Right lobe of liver (tissue), 6 donors: Measurements from ENCODE around the gene GRAMD2A. TPM values are rescaled to one million over a fixed set of nuclear protein-coding genes. Genes with fewer than 3 reads are reported as not detected.
"Not testable (repeated sequence)": the region's sequence is repeated elsewhere in the genome, so short reads cannot be mapped to it uniquely, and the experiment has no call there.

Experiments used
- ATAC-seq, 4 donors: fragments of 200-7000 bp; cut with Tn5 transposase; one replicate each; pipeline ENCODE4 v1.9.1; 2020; ENCODE audit warnings: mild to moderate bottlenecking in 4 of 4, moderate library complexity in 4 of 4
- DNase-seq, 3 donors: peaks; one replicate each; pipeline ENCODE4 v3.0.0-alpha.2; 2020
- H3K27ac ChIP-seq, 3 donors: fragments of 200-600 bp; one replicate each; pipeline ENCODE4 v1.8.0; 2022
- H3K27me3 ChIP-seq, 2 donors: fragments of 200-600 bp; one replicate each; pipeline ENCODE4 v1.8.0; 2022
- H3K36me3 ChIP-seq, 4 donors: fragments of 200-600 bp; sonication (generic) in 1 of 4; one replicate each; pipeline versions ENCODE4 v1.5.1 to v1.8.0; 2017 to 2022; ENCODE audit warnings: control low read depth in 1 of 4
- H3K4me1 ChIP-seq, 4 donors: fragments of 200-600 bp; sonication (generic) in 1 of 4; one replicate each; pipeline versions ENCODE4 v1.5.1 to v1.8.0; 2017 to 2022; ENCODE audit warnings: control low read depth in 1 of 4
- H3K4me3 ChIP-seq, 3 donors: fragments of 200-600 bp; one replicate each; pipeline ENCODE4 v1.8.0; 2022
- H3K9me3 ChIP-seq, 4 donors: fragments of 200-600 bp; sonication (generic) in 1 of 4; one replicate each; pipeline versions ENCODE4 v1.5.1 to v1.8.0; 2017 to 2022; ENCODE audit warnings: control low read depth in 1 of 4
- CTCF ChIP-seq, 4 donors: fragments of 200-600 bp in 3 of 4; fragments of 450-650 bp in 1 of 4; IDR thresholded peaks; one replicate each; pipeline versions ENCODE4 v1.5.1 to v1.8.0; 2016 to 2022; ENCODE audit warnings: antibody characterized with exemption in 4 of 4, mild to moderate bottlenecking in 2 of 4
- POLR2A ChIP-seq: fragments of 450-650 bp; IDR thresholded peaks from one replicate; pipeline ENCODE4 v1.6.1; 2017; ENCODE audit warnings: antibody characterized with exemption, mild to moderate bottlenecking
- WGBS: methylation state at CpG from one replicate; pipeline ENCODE4 v1.1.6; 2018; ENCODE audit warnings: low coverage, low lambda C conversion rate; ENCODE audit not compliant: insufficient coverage; ENCODE audit errors: missing lambda C conversion rate; 5-methylcytosine and 5-hydroxymethylcytosine counted together
- intact Hi-C, 2 donors: fragments of 100-400 bp; cut with DNase I; formaldehyde crosslinking; loops; one replicate each; pipeline versions ENCODE4 v1.11.2 to v1.14.1; 2022
- total RNA-seq, 6 experiments: library from RNA; depleted of rRNA in 2 of 6; stranded (reverse); fragments of >200 nt in 2 of 6; fragmentation: NEBNext Ultra II Directional in 3 of 6; extraction: Animal tissue kit (Norgen Biotek cat#: 25700) in 3 of 6; gene quantifications; one replicate each; pipeline versions ENCODE4 v1.1.0 to v1.2.4, GENCODE V29; 2016 to 2023
- donor health status: DM: no; HTN: yes; CAD: no.
- donor health status: DM: no; HTN: no; CAD: no.
- donor health status: DM: no; HTN: no; CAD: no.
- donor health status: DM: no; HTN: yes; CAD: no.
- donor health status: DM: no; HTN: yes; CAD: no.

GRAMD2A gene
- total RNA-seq, 6 experiments from 2014 or later = not detected

GRCh38 chr15:72174551-72175165 lies 22.9 kb downstream of the GRAMD2A start:
- Histone ChIP-seq H3K4me3 (no peak overlapping the region), H3K36me3 (no peaks in the 10 kb centered on the region), H3K4me1 (no peaks in the 10 kb centered on the region), H3K9me3 (no peaks in the 10 kb centered on the region), H3K27me3 (no peaks in the 10 kb centered on the region), H3K27ac (no peak overlapping the region)
- TF ChIP-seq POLR2A = no peak
- TF ChIP-seq CTCF (IDR thresholded peaks at IDR 0.05) = no peak
- ATAC-seq = no peak
- no peak for DNase-seq
- WGBS = 45% methylated on average over 3 of the region's 5 CpGs
- intact Hi-C loops = no loop called here

GRCh38 chr15:72173864-72174550 lies 23.6 kb downstream of the GRAMD2A start:
- Histone ChIP-seq H3K27me3 (no peaks in the 10 kb centered on the region), H3K4me1 (no peaks in the 10 kb centered on the region), H3K27ac (no peak overlapping the region), H3K36me3 (no peaks in the 10 kb centered on the region), H3K9me3 (no peaks in the 10 kb centered on the region), H3K4me3 (no peak overlapping the region)
- DNase-seq (no peak), ATAC-seq (no peak)
- intact Hi-C loops = no loop called here
- no peak for TF ChIP-seq CTCF (IDR thresholded peaks at IDR 0.05)
- no peak for TF ChIP-seq POLR2A
- 72% methylated on average over 6 of the region's 12 CpGs for WGBS

GRCh38 chr15:72173401-72173800 lies 24.2 kb downstream of the GRAMD2A start:
- Histone ChIP-seq H3K36me3 (no peaks in the 10 kb centered on the region), H3K27ac (no peak overlapping the region), H3K9me3 (no peaks in the 10 kb centered on the region), H3K4me3 (no peak overlapping the region), H3K4me1 (no peaks in the 10 kb centered on the region), H3K27me3 (no peaks in the 10 kb centered on the region)
- no peak for DNase-seq
- no peak for ATAC-seq
- WGBS = 83% methylated on average over 2 of the region's 6 CpGs
- intact Hi-C loops = no loop called here
- TF ChIP-seq CTCF (IDR thresholded peaks at IDR 0.05) (no peak), POLR2A (no peak)

GRCh38 chr15:72172796-72173195 lies 24.8 kb downstream of the GRAMD2A start:
- ATAC-seq (no peak), DNase-seq (no peak)
- TF ChIP-seq CTCF (IDR thresholded peaks at IDR 0.05) = no peak
- 81% methylated on average over 5 of the region's 5 CpGs for WGBS
- no peaks in the 10 kb centered on the region for H3K9me3 ChIP-seq
- H3K4me3 ChIP-seq = no peak overlapping the region
- H3K27me3 ChIP-seq = no peaks in the 10 kb centered on the region
- H3K27ac ChIP-seq = no peak overlapping the region
- no peaks in the 10 kb centered on the region for H3K4me1 ChIP-seq
- intact Hi-C loops = no loop called here
- H3K36me3 ChIP-seq = no peaks in the 10 kb centered on the region

- H3K27ac ChIP-seq, H3K4me1 ChIP-seq, H3K27me3 ChIP-seq, H3K4me3 ChIP-seq, intact Hi-C loops, H3K36me3 ChIP-seq, H3K9me3 ChIP-seq, ATAC-seq, DNase-seq: not testable (repeated sequence)
- 64% methylated on average over 6 of the region's 10 CpGs for WGBS
These were observed 25.6 kb downstream of the GRAMD2A start for GRCh38 chr15:72171978-72172377.
